Activated CD8-positive, alpha-beta memory T cell treated with anti-CD3 and anti-CD28 coated beads, Interleukin-2, amount 50 U/mL, for 48 hours (primary cell): ENCODE results near the gene ARL4C.

Source experiments
- DNase-seq: peaks from one replicate; pipeline ENCODE4 v3.0.0-alpha.2; 2020

The ARL4C gene

GRCh38 chr2:234444893-234445292, 52.0 kb downstream of the ARL4C start:
- no peak for DNase-seq

- no peak for DNase-seq
These were observed 52.6 kb downstream of the ARL4C start for GRCh38 chr2:234444242-234444730.
